HS-27A (cell line): ENCODE data around the gene RAB11A.
A peak's percentile ranks its signal among the peaks of the same experiment; 100 is the strongest.
"Not testable (repeated sequence)": the region's sequence is repeated elsewhere in the genome, so short reads cannot be mapped to it uniquely, and the experiment has no call there.

Experiments used
- DNase-seq: peaks from one replicate; pipeline ENCODE4 v3.0.0-alpha.2; 2012; ENCODE audit warnings: low read depth, missing footprints

The RAB11A gene

GRCh38 chr15:65845826-65846519, 23.3 kb upstream of the RAB11A start:
- no peak for DNase-seq

GRCh38 chr15:65847989-65848388, 21.3 kb upstream of the RAB11A start:
- no peak for DNase-seq

GRCh38 chr15:65851981-65852380, 17.3 kb upstream of the RAB11A start:
- DNase-seq = no peak

- DNase-seq = no peak
Observed at GRCh38 chr15:65856821-65857455, 12.4 kb upstream of the RAB11A start.

- DNase-seq = no peak
Observed at GRCh38 chr15:65857718-65858402, 11.4 kb upstream of the RAB11A start.

GRCh38 chr15:65862682-65863081, 6.6 kb upstream of the RAB11A start:
- peak; percentile 74 for DNase-seq

GRCh38 chr15:65863106-65863505, 6.2 kb upstream of the RAB11A start:
- DNase-seq = no peak

GRCh38 chr15:65867244-65867643, 2.0 kb upstream of the RAB11A start:
- DNase-seq = no peak

- not testable (repeated sequence) for DNase-seq
Observed at GRCh38 chr15:65867933-65868332, 1.4 kb upstream of the RAB11A start.

- no peak for DNase-seq
Observed at GRCh38 chr15:65868546-65869125, 655 bp upstream of the RAB11A start.

GRCh38 chr15:65869954-65870871, 922 bp downstream of the RAB11A start:
- DNase-seq = peak; percentile 8

- peak; percentile 34 for DNase-seq
Observed at GRCh38 chr15:65870889-65871533, 1.7 kb downstream of the RAB11A start.

- not testable (repeated sequence) for DNase-seq
Observed at GRCh38 chr15:65871886-65872285, 2.6 kb downstream of the RAB11A start.

GRCh38 chr15:65872596-65872995, 3.3 kb downstream of the RAB11A start:
- not testable (repeated sequence) for DNase-seq

- DNase-seq = no peak
Observed at GRCh38 chr15:65873256-65873655, 4.0 kb downstream of the RAB11A start.

GRCh38 chr15:65875458-65875857, 6.2 kb downstream of the RAB11A start:
- no peak for DNase-seq

- no peak for DNase-seq
Observed at GRCh38 chr15:65877749-65878148, 8.5 kb downstream of the RAB11A start.

GRCh38 chr15:65881766-65882434, 12.6 kb downstream of the RAB11A start:
- DNase-seq = no peak

- no peak for DNase-seq
Observed at GRCh38 chr15:65883571-65883970, 14.3 kb downstream of the RAB11A start.

- DNase-seq = no peak
Observed at GRCh38 chr15:65884511-65884910, 15.2 kb downstream of the RAB11A start.
